Hepatic stellate cell (primary cell): ENCODE data around the gene KISS1R.

Experiments
- DNase-seq: peaks from one replicate; pipeline ENCODE4 v3.0.0; 2011; ENCODE audit warnings: low spot score

Gene KISS1R

GRCh38 chr19:899336-900042 is 17.6 kb upstream of the KISS1R start:
- DNase-seq: no peak

GRCh38 chr19:900043-900301 is 17.2 kb upstream of the KISS1R start:
- no peak for DNase-seq

- DNase-seq: no peak
Measured at GRCh38 chr19:900302-901111, 16.6 kb upstream of the KISS1R start.

- no peak for DNase-seq
Measured at GRCh38 chr19:901216-902092, 15.7 kb upstream of the KISS1R start.

GRCh38 chr19:902093-902370 is 15.1 kb upstream of the KISS1R start:
- DNase-seq: no peak

GRCh38 chr19:902446-903226 is 14.5 kb upstream of the KISS1R start:
- no peak for DNase-seq

GRCh38 chr19:903266-903797 is 13.8 kb upstream of the KISS1R start:
- no peak for DNase-seq

- no peak for DNase-seq
Measured at GRCh38 chr19:904545-904944, 12.6 kb upstream of the KISS1R start.

GRCh38 chr19:906480-906879 is 10.7 kb upstream of the KISS1R start:
- no peak for DNase-seq

GRCh38 chr19:907183-907853 is 9.8 kb upstream of the KISS1R start:
- DNase-seq: no peak

- no peak for DNase-seq
Measured at GRCh38 chr19:911197-912033, 5.7 kb upstream of the KISS1R start.

GRCh38 chr19:912181-913079 is 4.7 kb upstream of the KISS1R start:
- no peak for DNase-seq

- DNase-seq: peak; percentile 95
Measured at GRCh38 chr19:913080-913748, 3.9 kb upstream of the KISS1R start, which contains the start of gene R3HDM4. R3HDM4 (minus strand) TSS chr19:913219; CDS start chr19:913157, 62 bp downstream.

- no peak for DNase-seq
Measured at GRCh38 chr19:916645-917322, 349 bp upstream of the KISS1R start.

- DNase-seq: no peak
Measured at GRCh38 chr19:918152-918437, 962 bp downstream of the KISS1R start.

GRCh38 chr19:918481-919198 is 1.5 kb downstream of the KISS1R start:
- no peak for DNase-seq

GRCh38 chr19:919199-920050 is 2.3 kb downstream of the KISS1R start:
- no peak for DNase-seq
